NCI-H460 (cell line): ENCODE data around the gene ANGPT4. TPM values are rescaled to one million over a fixed set of nuclear protein-coding genes. Genes with fewer than 3 reads are reported as not detected.
"Not testable (repeated sequence)": the region's sequence is repeated elsewhere in the genome, so short reads cannot be mapped to it uniquely, and the experiment has no call there.

Experiments
- DNase-seq: peaks from one replicate; pipeline ENCODE4 v3.0.0-alpha.2; 2016; ENCODE audit warnings: low read depth; ENCODE audit errors: extremely low read depth
- total RNA-seq: library from RNA; depleted of rRNA; stranded (reverse); fragments of >200 nt; shearing (Covaris generic); gene quantifications from 2 replicates; pipeline ENCODE4 v1.2.3, GENCODE V29; 2014

The ANGPT4 gene
- total RNA-seq, 1 experiment from 2014 or later, result not detected

DNA sequence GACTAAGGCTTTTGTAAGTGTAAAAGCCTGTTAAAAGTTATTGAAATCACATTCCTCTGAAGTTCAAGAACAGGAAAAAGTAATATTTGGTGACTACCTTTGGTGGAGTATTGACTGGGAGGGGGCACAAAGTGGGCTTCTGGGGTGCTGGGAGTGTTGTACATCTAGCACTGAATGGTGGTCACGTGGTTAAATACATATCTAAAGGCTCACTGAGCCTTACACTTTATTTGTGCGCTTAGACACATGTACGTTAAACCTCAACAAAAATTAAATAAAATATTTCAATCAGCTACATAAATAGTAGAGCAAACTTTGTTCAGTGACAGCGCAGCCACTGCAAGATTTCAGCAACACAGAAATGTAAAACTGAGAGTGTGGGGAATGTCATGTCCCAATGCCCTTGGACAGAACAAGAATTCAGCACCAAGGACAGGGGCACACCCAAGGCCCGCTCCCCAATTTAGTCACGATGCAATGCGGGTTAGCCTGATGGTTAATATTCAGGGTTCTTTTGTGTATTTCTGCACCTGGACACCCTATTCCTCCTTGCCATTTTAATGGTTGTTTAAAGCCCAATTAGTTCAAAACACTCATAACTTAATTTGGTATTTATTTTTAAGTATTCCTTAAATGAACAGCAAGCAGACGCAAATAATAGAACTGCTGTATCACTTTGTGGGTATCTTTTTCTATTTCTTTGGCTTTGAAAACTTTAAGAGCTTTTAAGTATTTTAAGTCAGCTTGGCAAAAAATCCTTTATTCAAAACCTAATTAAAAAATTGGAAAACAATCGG, 37.4 kb downstream of the ANGPT4 start:
- peak; percentile 35 for DNase-seq

DNA sequence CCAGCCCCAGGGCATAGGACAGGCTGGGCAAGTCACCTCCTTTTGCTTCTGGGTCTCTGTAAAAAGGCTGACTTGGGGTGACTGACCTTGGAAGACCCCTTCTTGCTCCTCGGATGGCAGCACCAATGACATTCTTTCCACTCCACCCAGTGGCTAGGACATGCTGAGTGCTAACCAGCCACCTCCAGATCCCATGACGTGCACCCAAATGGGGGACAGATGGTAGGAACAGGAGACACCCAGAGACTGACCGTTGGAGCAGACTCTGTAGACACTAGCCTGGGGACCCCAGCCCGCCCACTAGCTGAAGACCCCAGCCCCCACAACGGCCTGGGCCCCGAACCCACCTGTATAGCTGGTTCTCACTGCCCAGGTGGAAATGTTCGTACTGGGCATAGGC, 38.3 kb downstream of the ANGPT4 start:
- DNase-seq, result no peak

DNA sequence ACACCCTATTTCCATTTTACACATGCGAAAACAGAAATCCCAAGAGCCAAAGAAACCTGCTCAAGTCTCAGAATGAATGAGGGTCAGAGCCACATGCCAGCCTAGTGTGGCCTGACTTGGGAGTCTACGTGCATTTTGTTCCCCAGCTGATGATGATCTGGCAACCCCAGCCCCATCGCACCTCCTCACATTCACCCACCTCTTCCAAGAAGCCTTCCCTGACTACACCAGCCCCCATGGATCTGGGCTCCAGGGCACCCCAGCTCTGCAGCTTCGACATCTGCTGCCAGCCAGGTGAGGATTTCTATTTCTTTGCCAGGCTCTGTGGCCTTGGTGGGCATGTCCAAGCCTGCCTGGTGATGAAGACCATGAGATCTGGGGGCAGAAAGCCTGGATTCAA, 41.0 kb downstream of the ANGPT4 start:
- no peak for DNase-seq

DNA sequence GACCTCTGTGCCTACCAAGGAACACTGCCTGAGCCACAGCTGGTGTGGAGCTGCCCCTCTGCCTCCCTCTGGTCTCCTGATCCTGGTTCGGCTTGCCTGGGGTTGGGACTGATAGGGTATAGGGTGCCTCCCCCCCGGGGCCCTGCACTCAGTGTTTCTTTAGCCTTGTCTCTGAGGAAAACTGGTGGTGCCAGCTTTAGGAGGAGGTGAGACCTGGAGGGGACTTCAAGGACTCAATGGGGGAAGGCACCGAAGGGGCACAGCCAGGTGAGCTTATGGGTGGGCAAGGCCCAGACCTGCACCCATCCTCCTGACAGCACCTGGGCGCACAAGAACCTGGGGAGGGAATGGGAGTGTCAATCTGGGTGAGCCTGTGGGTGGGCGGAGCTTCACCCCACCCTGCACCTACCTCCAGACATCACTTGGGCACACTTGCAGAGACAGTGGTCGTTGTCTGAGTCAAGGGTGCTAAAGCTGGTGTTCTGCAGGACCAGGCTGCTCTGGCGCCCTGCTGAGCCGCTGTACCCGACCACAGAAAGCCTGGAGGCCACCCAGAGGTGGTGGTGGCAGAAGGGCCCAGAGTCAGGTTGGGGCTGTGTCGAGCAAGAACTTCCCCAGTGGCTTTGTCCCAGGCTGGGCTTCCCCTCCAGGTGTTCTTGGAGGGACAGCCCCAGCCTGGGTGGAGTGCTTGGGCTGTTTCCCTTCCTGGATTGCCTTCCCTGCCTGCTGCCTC, 42.1 kb downstream of the ANGPT4 start:
- DNase-seq, result no peak

DNA sequence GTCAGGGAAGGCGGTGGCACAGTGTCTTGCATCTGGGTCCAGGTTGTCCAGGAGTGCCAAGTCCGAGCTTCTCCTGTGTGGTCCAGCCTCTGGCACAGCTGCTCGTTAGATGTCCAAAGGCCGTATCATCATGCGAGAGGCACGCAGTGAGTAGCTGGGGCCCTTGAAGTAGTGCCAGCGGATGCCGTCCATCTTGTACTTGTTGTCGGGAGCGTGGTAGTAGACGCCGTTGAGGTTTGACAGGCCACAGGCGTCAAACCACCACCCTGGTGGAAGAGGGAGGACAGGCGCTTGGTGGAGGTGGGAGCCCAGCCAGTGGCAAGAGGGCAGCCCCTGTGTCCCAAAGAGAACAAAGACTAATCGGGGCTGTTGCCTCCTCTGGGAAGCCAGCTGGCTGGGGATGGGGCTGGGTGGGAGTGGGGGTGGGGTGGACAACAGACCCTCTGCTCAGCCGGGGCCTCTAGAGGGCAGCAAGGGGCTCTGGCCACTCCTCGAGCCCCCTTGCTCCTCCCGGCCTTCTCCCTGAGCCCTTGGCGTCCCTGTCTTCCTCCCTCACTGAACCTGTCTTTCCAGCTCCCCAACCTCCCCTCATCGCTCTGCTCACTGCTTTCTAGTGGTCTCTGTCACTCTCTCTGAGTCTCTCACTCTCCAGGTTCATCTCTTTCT, 43.1 kb downstream of the ANGPT4 start:
- DNase-seq, result no peak

DNA sequence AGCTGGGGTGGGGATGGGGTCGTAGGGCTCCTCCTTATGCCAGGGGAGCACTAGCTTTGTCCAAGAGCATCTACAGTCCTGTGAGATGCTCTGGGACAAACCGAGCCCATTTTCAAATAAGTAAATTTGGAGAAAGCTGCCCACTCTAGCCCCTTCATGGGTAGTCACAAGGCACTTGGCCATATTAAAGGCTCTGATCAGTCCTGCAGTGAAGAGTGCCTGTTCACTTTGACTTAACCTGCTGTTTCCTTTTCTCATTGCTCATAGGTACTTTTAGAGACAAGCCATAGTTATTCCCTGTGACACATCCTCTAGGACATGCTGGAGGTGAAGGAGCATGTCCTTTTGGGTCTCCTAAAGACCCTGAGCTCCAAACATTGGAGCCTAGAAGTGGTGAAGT, 44.2 kb downstream of the ANGPT4 start:
- DNase-seq, result no peak

DNA sequence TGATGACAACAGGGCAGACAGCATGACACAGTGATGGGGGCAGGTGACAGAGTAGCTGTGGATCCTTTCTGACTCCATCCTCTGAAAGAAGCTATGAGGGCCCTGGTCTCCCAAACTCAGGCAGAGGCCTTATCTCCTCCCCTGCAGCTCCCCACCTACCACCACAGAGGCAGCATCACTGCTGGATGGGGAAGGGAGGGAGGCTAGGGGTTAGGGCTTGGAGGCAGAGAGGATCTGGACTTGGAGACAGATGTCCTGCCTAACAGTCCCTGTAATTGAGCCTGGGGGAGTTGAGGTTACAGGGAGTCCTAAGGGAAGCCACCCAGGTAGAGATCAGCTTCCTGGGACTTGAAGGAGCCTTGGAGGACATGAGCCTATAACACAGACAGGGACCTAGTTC, 44.7 kb downstream of the ANGPT4 start:
- no peak for DNase-seq

DNA sequence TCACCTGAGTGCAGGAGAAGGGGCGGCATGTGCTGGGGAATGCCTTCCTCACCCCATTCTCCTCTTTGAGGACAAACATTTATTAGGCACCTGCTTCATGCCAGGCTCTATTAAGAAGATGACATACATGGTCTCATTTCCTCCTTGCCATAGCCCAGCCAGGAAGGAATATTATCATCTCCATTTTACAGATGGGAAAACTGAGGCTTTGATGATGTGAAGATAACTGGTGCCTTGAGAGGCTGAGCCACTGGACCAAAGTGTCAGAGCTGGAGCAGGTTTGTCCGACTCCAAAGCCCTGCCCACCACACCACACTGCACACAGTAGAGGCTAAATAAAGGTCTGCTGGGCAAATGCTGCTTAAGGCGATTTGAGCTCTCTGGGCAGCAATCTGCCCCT, 45.4 kb downstream of the ANGPT4 start:
- DNase-seq, result no peak

DNA sequence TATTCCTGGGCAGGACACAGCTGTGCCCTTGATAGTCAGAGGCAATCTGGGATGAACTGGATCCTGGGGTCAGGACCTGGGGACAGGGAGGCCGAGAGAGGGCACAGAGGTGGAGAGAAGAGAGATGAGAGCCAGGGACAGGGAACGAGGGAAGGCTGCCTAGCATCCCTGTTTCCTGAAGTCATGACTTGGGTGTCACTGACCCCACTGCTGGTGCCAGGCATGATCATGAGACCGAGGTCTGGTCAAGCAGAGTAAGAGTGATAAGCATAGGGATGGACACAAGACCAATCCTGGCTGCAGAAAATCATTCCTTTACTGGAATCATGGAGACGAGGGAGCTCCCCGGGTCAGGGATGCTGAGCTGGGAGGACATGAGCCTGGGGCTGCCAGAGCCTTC, 46.5 kb downstream of the ANGPT4 start:
- DNase-seq, result no peak

DNA sequence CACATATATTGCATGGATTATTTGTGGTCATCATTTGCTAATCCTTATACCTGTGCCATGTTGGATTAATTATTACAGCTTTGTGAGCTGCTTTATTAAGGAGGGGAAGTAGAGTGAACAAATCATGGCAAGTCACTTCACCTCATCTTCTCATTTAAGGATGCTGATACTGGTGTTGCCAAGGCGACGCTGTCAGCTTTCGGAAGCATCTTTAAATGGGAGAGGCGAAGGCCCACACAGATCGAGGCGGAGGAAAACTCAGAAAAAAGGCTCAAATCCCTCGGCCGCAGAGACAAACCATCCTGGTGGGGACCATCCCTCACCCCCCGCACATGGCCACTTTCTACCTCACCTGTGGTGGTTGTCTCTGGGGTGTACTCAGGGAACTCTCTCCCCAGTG, 47.9 kb downstream of the ANGPT4 start:
- no peak for DNase-seq

DNA sequence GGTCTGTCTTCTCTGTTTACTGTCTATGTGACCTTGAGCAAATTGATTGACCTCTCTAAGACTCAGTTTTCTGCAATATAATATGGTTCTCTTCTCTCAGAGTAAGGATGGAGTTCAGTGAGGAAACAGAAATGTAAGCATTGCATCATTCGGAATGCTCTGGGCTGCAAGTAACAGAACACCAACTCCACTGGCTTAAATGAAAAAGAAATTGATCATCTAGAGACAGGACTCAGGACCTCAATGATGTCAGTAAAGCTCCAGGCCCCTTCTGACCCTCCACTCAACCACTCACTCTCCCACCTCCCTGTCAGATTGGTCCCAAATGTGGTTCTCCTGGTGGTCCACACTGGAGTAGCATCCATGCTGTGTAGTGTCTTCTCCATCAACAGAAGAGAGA, 50.7 kb downstream of the ANGPT4 start:
- DNase-seq, result no peak

DNA sequence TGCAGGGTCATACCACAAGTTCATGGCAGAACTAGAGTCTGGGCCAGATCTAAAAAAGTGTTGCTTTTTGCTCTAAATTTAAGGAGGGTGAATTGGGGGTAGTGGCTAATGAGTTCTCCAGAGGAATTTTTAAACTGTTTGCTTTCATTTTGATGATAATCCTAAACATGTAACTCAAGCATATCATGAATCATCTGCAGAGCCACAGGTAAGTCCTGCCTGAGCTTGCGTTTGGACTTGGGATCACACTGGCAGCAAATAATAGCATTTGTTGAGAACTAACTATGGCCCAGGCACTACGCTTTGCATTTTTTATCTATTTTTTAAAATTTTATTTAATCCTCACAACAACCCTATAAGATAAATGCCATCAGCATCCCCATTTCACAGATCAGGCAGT, 55.2 kb downstream of the ANGPT4 start:
- no peak for DNase-seq

DNA sequence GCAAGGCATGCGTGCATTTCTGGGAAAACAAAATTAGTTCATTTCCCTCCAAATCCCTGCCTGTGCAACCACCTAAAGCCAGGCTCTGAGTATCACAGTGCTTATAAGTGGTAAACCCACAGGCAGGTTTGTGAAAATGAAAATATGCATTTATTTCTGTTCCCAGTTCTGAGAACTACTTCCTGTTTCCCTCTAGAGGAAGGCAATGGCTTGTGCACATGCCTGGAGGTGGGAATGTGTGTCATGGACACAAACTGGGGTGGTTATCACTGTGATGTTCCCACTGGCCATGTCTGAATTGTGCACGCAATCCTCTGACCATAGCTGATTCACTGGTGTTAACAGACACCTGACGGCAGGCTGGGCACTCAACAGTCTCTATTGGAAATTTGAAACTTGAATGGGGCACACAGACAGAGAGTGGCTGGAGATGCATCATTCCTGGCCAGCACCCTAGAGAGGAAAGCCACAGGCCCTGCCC, 56.3 kb downstream of the ANGPT4 start:
- no peak for DNase-seq

DNA sequence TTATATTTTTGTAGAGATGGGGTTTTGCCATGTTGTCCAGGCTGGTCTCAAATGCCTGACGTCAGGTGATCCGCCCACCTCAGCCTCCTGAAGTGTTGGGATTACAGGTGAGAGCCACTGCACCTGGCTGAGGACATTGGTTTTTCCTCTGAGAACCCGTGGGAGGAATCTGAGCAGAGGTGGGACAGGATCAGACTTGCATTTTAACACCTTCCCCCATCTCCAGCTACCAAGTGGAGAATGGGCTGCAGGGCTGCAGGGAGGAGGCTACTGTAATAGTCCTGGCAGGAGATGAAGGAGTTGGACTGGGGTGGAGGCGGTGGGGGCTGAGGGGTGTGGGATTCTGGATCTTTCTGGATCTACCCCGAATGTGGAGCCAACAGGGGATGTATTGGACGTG, 58.1 kb downstream of the ANGPT4 start:
- DNase-seq, result no peak

DNA sequence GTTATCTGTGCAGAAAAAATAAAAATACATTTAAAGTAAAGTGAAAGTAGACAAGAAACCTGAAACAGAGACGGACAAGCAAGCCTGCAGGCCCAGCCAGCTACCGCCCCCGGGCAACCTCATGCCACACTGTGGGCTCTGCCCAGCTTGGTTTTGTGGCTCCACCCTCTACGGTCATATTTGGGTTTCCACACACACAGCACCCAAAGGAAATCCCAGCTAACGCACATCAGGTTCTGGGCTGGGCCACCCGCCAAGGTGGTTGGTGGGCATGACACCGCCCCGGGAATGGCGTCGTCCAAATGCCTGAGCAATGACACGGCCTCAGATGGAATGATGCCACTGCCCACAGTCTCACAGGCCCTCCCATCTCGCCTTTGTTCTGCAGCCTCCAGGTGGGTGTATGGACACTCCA, 59.8 kb downstream of the ANGPT4 start:
- DNase-seq, result peak; percentile 40

DNA sequence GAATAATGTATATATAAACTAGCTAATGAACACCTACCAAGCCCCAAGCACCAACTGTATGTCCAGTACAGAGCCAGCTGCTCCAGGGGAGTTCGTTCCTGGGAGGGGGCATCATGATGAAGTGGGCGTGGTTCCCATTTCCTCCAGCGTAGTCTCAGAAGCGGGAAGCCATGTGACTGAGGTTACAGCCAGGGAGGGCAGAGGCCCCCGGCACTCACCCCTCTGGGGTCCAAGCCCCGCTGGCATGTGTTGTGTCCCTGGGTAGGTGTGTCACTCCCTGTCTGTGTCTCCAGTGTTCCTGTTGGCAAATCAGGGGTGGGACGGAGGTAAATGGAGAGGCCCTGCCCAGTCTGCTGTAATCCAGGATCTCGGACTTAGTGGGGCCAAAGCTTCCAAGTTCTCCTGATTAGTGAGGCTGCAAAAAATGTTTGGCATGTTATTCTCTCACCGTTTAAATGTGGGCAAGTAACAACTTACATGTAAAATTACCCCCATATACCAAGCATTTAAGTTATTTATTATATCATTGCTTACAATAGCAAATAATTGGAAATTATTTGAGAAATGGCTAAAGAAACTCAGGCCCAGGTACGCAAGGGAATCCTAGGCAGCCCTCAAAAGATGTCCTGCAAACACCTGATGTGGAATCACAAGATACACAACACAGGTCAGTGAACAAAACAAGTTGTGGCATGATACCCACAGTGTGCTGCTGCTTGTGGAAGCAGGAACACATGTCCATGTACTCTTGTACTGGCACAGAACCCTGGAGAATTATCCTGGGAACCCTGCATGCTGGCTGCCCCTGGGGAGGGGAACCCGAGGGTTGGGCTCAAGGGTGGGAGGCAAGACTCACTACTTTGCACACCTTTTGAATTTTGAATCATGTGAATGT, 60.4 kb downstream of the ANGPT4 start:
- DNase-seq, result no peak

DNA sequence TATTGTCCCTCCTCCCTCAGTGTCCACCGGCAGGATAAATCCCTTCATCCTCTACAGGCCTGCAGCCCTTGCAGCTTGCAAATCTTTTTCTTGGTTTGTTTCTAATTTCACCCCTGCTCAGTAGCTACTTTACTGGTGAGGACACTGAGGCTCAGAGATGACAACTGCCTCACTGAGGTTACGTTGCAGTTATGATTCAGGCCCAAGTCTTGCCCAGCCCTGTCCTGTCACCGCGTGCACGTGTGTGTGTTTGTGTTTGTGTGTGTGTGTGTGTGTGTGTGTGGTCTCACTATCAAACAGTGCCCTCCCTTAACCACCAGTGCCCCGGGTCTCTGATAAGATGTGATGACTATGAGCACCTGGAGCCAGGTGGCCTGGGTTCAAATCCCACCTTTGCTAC, 61.5 kb downstream of the ANGPT4 start:
- no peak for DNase-seq

DNA sequence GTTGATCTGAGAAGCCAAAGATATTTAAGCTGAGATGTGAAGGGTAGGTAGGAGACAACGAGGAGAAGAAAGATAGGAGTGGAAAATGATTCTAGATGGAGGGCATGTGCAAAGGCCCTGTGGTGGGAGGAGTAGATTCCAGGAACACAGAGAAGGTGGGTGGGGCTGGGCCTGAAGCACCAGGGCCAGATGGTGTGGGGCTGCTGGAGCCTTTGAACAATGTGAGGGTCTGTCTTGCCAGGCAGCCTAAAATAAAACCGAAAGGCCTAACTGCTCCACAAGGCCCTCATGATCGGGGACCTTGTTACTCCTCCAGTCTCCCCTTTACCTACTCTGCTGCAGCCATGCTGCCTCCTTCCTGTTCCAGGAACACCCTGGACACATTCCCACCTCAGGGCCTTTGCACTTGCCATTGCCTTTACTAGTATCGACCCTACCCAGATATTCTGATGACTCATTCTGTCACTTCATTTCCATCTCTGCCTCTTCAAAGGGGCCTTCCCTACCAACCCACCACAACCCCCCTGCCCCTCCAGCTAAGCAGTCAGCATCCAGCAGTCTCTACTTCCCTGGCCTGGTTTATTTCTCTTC, 62.6 kb downstream of the ANGPT4 start:
- no peak for DNase-seq

DNA sequence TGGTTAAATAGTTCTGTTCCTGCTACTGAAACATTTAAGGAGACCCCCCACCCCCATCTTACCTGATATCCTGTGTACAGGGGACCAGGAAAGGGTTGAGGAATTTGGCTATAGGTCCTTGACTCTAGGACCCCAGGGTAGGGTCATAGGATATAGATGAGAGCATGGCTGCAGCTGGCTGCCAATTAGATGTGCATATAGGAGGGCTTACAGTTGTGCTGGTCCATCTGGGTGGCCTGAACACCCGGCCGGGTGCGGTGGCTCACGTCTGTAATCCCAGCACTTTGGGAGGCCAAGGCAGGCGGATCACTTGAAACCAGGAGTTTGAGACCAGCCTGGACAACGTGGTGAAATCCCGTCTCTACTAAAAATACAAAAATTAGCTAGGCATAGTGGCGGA, 67.4 kb downstream of the ANGPT4 start:
- not testable (repeated sequence) for DNase-seq

DNA sequence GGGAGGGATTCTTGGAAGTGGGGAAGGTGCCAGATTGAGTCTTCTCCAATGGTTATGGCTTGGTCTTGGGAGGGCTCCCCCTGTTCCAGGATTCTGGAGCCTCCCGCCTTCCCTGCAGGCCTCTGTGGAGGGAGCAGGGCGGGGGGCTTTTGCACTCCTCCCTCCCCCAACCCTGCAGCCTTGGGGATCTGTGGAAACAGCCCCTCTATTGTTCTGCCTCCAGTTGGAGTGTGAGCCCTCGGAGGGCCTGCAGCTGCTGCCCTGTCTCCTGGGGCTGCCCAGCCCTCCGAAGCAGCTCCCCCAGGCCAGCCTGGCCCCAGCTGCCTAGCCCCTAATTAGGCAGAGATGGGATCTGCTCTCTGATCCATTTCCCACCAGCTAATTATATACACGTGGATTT, 67.9 kb downstream of the ANGPT4 start:
- no peak for DNase-seq
